Measurements from ENCODE around the gene MINDY1. TPM values are rescaled to one million over a fixed set of nuclear protein-coding genes. Genes with fewer than 3 reads are reported as not detected.

MINDY1 gene
- total RNA-seq, 1 experiment from 2014 or later: 15.8 TPM

DNA sequence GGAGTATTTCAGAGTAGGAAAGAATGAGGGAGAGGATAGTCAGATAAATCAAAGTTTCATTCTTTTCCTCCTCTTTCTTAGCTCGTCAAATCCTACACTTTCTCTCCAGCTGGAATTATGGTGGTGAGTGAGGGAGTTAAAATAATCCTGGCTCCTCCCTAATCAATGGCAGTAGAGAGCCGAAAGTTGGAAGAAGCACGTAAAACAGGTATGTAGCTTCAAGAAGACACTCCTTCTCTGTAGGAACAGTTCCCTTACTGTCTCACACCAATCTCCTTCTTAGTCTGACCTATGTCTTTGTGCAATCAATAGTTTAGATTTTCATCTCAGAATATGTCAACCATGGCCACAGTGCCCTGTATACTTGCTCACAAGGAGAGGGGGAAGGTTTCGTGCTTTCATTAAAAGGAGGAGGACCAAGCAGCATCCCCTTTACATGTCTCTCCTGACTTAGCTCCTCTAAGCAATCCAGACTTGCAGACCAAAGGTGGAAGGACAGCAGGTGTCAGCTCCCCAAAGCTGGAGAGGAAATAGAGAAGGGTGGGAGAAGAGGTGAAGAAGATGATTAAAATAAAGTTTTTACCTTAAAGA lies 878 bp downstream of the MINDY1 start:
- H3K27ac ChIP-seq (ENCODE audit: low read length): peak overlapping the region; percentile 90
- H3K4me3 ChIP-seq (ENCODE audit: low read depth in 2 of 2, low read length in 2 of 2): peak overlapping the region; percentile 91 to 95
- POLR2A ChIA-PET: interaction anchor here (0.6 to 1.1 kb wide), 7 partner anchors 12 to 667 kb away, joined by 3 to 11 read pairs (median 5); no protein-coding TSS in a partner anchor
- no peaks in the 10 kb centered on the region for H3K36me3 ChIP-seq (ENCODE audit: control insufficient read depth, insufficient read depth, low read length)
- H3K9me3 ChIP-seq (ENCODE audit: control insufficient read depth, insufficient read depth, low read depth, low read length): no peaks in the 10 kb centered on the region
- no peaks in the 10 kb centered on the region for H3K27me3 ChIP-seq (ENCODE audit: control insufficient read depth, insufficient read depth, low read length)
- CTCF ChIA-PET: interaction anchor here (0.5 to 1.5 kb wide), 6 partner anchors 9 to 750 kb away, joined by 3 to 13 read pairs (median 5); no protein-coding TSS in a partner anchor
- BruUV-seq (replicated peaks): no TSS peak
- intact Hi-C loops (cut with micrococcal nuclease; ENCODE audit: unreplicated experiment): no loop called here
- TF ChIP-seq SIN3A (IDR thresholded peaks at IDR 0.05; ENCODE audit: borderline replicate concordance, insufficient read depth, low read depth, low read length) (no peak), POLR2AphosphoS5 (IDR thresholded peaks at IDR 0.05; ENCODE audit: low read depth, low read length) (no peak), TCF7L2 (IDR thresholded peaks at IDR 0.05; ENCODE audit: low read depth, low read length) (no peak)
- TF ChIP-seq, protein P1, sequence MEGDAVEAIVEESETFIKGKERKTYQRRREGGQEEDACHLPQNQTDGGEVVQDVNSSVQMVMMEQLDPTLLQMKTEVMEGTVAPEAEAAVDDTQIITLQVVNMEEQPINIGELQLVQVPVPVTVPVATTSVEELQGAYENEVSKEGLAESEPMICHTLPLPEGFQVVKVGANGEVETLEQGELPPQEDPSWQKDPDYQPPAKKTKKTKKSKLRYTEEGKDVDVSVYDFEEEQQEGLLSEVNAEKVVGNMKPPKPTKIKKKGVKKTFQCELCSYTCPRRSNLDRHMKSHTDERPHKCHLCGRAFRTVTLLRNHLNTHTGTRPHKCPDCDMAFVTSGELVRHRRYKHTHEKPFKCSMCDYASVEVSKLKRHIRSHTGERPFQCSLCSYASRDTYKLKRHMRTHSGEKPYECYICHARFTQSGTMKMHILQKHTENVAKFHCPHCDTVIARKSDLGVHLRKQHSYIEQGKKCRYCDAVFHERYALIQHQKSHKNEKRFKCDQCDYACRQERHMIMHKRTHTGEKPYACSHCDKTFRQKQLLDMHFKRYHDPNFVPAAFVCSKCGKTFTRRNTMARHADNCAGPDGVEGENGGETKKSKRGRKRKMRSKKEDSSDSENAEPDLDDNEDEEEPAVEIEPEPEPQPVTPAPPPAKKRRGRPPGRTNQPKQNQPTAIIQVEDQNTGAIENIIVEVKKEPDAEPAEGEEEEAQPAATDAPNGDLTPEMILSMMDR (IDR thresholded peaks at IDR 0.05): no peak
- TF ChIP-seq, protein P2, sequence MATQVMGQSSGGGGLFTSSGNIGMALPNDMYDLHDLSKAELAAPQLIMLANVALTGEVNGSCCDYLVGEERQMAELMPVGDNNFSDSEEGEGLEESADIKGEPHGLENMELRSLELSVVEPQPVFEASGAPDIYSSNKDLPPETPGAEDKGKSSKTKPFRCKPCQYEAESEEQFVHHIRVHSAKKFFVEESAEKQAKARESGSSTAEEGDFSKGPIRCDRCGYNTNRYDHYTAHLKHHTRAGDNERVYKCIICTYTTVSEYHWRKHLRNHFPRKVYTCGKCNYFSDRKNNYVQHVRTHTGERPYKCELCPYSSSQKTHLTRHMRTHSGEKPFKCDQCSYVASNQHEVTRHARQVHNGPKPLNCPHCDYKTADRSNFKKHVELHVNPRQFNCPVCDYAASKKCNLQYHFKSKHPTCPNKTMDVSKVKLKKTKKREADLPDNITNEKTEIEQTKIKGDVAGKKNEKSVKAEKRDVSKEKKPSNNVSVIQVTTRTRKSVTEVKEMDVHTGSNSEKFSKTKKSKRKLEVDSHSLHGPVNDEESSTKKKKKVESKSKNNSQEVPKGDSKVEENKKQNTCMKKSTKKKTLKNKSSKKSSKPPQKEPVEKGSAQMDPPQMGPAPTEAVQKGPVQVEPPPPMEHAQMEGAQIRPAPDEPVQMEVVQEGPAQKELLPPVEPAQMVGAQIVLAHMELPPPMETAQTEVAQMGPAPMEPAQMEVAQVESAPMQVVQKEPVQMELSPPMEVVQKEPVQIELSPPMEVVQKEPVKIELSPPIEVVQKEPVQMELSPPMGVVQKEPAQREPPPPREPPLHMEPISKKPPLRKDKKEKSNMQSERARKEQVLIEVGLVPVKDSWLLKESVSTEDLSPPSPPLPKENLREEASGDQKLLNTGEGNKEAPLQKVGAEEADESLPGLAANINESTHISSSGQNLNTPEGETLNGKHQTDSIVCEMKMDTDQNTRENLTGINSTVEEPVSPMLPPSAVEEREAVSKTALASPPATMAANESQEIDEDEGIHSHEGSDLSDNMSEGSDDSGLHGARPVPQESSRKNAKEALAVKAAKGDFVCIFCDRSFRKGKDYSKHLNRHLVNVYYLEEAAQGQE (IDR thresholded peaks at IDR 0.05; ENCODE audit: insufficient read depth in 1 of 2, low read depth in 2 of 2, low read length in 1 of 2): no peak
- DNase-seq (ENCODE audit: low read depth, low spot score): no peak
- in situ Hi-C loops (cut with HindIII; ENCODE audit: low pct_unique_long_range_greater_than_20kb, low sequenced_read_pairs): no loop called here
- ATAC-seq: 0 out of 2 replicates have a peak, but pooled peaks have one; percentile 7
- peaks cover 7% of the 10 kb centered on the region for H3K4me1 ChIP-seq (ENCODE audit: control insufficient read depth, insufficient read depth, low read length)

DNA sequence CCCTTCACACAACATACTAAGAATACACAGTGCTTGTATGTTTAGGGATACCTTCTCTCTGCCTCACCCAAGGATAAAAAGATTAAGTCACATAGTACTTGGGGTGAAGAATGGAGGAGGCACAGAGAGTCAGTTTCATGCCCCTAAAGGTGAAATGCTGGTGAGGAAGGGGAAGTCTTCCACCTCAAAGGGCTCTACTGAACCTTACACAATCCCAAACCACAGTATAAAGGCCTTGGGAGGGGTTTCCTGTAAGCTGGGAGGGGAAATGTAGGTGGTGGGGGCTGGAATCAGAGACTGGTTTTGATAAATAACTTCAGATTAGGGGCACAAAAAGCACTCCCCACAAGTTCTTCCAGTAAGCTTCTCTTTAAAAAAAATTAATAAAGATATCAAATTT lies 3.5 kb downstream of the MINDY1 start:
- no peaks in the 10 kb centered on the region for H3K36me3 ChIP-seq (ENCODE audit: control insufficient read depth, insufficient read depth, low read length)
- no peak for TF ChIP-seq SIN3A (IDR thresholded peaks at IDR 0.05; ENCODE audit: borderline replicate concordance, insufficient read depth, low read depth, low read length)
- TF ChIP-seq, protein P2 (IDR thresholded peaks at IDR 0.05; ENCODE audit: insufficient read depth in 1 of 2, low read depth in 2 of 2, low read length in 1 of 2): no peak
- no peak for TF ChIP-seq TCF7L2 (IDR thresholded peaks at IDR 0.05; ENCODE audit: low read depth, low read length)
- TF ChIP-seq POLR2AphosphoS5 (IDR thresholded peaks at IDR 0.05; ENCODE audit: low read depth, low read length): no peak
- TF ChIP-seq, protein P1 (IDR thresholded peaks at IDR 0.05): no peak
- ATAC-seq (no peak), DNase-seq (ENCODE audit: low read depth, low spot score) (no peak)
- BruUV-seq (replicated peaks): no TSS peak
- POLR2A ChIA-PET: interaction anchor here (0.6 kb wide), 1 partner anchor 16 kb away, joined by 3 read pairs; no protein-coding TSS in a partner anchor
- no peaks in the 10 kb centered on the region for H3K4me1 ChIP-seq (ENCODE audit: control insufficient read depth, insufficient read depth, low read length)
- CTCF ChIA-PET: no interaction called here
- in situ Hi-C loops (cut with HindIII; ENCODE audit: low pct_unique_long_range_greater_than_20kb, low sequenced_read_pairs) (no loop called here), intact Hi-C loops (cut with micrococcal nuclease; ENCODE audit: unreplicated experiment) (no loop called here)
- H3K4me3 ChIP-seq (ENCODE audit: low read depth in 2 of 2, low read length in 2 of 2): no peak overlapping the region
- H3K9me3 ChIP-seq (ENCODE audit: control insufficient read depth, insufficient read depth, low read depth, low read length): no peaks in the 10 kb centered on the region
- no peaks in the 10 kb centered on the region for H3K27me3 ChIP-seq (ENCODE audit: control insufficient read depth, insufficient read depth, low read length)
- H3K27ac ChIP-seq (ENCODE audit: low read length): no peak overlapping the region; the same call in 1 of the 2 replicates
